IPS DF 4.7 (cell line): Measurements from ENCODE around the gene IFNAR2.
"Not testable (repeated sequence)": the region's sequence is repeated elsewhere in the genome, so short reads cannot be mapped to it uniquely, and the experiment has no call there.

Experiments used
- DNase-seq: peaks from one replicate; pipeline ENCODE4 v3.0.0-alpha.2; 2013; ENCODE audit warnings: low spot score; ENCODE audit errors: extremely low read depth

IFNAR2 gene

DNA sequence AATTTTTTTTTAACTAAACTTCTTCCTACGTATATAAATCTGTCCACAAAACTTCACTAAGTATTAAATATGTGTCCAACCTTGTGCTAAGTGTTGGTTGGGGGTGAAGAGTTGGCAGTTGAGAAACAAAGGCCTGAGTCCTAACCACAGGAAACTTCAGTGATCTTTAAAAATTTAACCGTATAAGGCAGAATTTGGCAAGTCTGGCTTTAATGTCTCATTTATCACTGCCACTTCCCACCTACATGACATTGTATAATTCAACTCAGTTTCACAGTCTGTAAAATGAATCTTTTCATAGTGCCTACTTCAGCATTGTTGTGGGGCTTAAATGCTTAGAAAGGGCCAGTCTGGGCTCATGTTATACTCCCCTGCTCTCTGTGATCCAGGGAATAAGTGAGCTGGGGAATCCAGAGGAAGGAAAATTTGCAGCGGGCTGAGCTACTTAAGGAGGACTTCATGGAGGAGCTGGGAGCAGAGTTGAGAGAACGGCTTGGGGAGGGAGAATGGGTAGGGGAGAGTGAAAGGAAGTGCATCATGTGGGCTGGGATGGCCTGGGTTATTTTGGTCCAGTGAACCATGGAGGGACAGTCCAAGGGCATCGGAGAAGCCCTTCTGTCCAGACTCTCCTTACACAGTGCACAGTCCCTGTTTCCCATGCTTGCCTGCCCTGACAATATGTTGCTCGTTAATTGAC is 14.5 kb downstream of the IFNAR2 start:
- no peak for DNase-seq

DNA sequence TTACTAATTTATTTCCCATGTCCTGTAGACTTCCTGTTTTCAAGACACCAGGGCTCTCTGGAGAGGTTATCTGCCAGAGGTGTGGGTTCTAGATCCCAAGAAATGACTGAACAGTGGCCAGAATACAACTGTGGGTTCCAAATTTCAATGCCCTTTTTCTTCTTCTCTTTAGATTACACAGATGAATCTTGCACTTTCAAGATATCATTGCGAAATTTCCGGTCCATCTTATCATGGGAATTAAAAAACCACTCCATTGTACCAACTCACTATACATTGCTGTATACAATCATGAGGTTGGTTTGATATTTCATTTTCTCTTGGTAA is 15.0 kb downstream of the IFNAR2 start:
- no peak for DNase-seq

DNA sequence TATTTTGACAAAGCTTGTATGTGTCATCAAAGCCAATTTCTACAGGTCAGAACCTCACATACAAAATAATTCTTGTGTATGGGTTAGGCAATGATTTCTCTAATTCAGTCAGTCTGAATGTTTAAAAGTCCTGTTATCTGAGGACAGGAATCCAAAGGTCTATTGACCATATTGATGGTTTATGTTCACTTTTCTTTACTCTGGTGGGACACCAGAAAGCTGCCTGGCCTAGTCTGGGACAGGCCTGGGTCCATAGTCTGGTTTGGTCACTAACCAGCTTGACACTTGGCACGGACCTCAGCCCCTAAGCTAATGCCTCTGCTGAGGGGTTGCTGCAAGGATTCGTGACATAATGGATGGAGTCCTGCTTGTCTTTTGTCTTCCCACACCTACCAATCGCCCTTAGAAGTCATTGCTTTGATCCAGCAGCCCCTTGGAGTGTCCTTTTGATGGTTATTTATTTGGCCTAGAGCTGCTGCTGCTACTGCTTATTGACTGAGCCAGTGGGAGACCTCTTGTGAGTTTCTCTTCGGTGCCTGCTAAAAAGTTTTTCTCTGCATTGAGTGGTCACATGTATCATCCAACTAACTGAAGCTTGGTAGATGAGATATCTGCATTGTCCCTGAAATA is 15.7 kb downstream of the IFNAR2 start:
- DNase-seq, result no peak

DNA sequence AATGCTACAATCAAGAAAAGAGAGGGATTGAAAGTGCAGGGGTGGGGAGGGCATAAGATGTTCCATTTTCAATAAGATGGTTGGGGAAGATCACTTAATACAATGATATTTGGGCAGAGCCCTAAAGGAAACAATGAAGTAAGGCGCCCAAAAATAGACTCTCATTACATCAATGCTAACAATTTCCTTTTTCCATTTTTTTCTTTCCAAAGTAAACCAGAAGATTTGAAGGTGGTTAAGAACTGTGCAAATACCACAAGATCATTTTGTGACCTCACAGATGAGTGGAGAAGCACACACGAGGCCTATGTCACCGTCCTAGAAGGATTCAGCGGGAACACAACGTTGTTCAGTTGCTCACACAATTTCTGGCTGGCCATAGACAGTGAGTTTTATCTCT is 16.8 kb downstream of the IFNAR2 start:
- DNase-seq, result no peak

DNA sequence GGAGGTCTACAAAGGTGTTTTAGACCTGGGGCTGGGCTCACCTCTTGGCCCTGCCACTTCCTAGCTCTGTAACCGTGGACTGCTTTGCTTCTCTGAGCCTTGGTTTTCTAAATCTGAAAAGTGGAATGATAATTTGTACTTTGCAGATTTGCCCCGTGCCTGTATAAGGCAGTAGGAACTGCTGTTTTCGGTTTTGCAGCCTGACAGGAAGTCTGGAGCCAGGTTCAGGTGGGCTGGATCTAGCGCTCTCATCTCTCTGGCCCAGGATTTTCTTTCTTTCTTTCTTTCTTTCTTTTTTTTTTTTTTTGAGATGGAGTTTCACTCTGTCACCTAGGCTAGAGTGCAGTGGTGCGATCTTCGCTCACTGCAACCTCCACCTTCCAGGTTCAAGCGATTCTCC is 17.2 kb downstream of the IFNAR2 start:
- DNase-seq, result no peak

DNA sequence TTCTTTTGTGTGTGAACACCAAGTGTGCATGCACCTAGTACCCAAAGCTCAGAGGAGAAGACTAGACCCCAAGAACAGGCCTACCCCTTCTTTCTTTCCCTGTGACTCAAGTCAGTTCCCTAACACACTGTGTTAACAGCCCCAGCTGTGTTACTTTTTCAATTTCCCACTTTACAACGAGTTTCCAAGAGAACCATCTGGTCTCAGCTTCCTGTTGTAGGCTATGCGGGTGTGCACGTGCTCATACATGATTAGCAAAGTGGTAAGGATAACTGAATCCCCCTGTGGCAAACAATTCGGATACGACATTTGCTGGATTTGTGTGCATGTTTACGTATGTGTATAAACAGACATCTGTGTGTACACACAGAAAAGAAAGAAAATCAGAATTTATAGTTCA is 17.9 kb downstream of the IFNAR2 start:
- no peak for DNase-seq

DNA sequence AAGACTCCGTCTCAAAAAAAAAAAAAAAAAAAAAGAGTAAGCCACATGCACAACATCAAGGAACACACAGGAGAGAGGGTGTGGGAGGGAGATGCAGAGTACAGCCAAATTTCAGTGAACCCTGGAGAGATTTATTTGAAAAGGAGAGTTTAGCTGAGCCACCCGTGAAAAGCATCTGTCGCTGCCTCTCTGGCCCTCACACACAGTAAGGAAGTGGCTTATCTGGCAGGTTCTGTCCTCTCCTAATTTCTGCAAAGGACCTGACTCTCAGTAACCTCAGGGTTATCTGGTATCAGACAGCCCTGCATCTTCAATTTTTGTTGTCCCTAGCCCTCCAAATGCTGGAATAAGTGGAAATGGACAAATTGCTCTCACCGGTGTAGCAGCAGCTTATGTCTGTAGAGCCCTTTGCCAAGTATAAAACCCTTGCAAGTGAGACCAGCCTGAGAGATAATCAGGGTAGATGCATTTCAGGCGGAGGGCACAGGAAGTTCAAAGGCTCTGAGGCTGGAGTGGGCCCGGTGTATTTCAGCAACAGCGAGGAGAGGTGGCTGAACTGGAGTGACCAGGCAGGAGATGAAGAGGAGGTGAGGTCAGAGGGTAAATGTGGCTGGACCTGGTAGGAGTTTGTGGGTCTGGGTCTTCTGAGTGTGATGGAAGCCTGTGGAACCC is 19.7 kb downstream of the IFNAR2 start:
- DNase-seq, result no peak

DNA sequence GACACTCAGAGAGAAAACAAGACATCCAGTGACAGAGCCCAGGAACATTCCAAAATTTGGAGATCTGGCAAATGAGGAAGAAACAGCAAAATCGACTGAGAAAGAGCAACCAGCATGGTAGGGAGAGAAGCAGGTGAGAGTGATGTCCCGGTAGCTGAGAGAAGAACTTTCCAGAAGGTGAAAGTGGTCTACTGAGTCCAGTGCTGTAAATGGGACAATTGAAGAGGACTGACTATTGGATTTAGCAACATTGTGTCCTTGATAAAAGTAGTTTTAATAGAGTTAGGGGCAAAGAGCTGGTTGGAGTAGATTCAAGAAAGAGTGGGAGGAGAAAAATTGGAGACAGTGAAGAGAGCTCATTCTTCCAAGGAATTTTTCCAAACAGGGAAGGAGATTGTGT is 21.4 kb downstream of the IFNAR2 start:
- no peak for DNase-seq

DNA sequence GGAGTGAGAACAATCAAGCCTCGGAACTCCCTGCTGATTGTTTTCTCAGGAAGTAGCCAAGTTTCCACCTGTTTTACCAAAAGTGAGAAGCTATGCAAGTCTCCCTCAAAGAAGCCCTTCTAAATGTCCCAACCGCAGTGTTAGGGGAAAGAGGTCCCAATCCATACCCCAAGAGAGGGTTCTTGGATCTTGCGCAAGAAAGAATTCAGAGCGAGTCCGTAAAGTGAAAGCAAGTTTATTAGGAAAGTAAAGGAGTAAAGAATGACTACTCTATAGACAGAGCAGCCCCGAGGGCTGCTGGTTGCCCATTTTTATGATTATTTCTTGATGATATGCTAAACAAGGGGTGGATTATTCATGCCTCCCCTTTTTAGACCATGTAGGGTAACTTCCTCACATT is 23.6 kb downstream of the IFNAR2 start:
- not testable (repeated sequence) for DNase-seq

DNA sequence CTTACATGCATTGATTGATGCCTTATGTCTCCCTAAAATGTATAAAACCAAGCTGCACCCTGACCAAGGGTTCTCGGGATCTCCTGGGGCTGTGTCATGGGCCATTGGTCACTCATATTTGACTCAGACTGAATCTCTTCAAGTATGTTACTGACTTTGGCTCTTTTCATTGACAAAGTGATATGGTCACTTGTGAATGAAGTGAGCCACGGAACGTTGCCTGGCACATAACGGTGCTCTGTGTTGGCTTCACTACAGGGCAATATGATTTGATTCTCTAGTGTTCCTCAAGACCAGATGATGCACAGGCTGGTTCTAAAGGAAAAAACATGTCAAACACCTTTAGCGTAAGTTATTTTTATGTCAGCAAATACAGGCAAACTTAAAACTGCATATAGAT is 25.0 kb downstream of the IFNAR2 start:
- no peak for DNase-seq

DNA sequence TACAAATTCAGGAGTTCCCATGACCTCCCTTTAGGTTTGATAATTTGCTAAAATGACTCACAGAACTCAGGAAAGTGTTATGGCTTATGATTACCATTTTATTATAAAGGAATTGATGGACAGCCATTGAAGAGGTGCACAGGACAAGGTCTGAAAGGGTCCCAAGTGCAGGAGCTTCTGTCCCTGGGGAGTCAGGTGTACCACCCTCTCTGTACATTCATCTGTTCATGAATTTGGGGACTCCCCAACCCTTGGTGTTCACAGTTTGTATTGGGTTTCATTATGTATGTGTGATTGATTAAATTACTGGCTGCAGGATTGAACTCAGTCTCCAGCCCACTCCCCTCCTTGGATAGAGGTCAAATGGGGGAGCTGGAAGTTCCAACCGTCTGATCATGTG is 25.7 kb downstream of the IFNAR2 start:
- no peak for DNase-seq

DNA sequence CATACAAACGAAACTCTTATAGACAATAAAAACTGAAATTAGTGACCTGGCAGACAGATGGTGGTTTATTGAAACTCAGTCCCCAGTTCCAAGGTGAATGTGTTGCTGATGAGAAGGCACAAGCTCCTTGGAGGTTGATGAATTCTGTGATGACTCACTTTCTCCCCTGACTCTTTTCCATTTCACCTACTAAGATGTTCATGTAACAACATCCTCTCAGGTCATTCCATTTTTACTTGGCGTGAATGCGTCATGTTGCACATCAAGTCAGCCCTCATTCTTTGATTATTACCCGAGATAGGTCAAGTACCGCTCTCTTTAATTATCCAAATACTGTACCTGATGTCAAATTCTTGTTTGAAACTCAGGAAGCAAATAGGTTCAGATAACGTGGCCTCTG is 26.3 kb downstream of the IFNAR2 start:
- DNase-seq, result no peak

DNA sequence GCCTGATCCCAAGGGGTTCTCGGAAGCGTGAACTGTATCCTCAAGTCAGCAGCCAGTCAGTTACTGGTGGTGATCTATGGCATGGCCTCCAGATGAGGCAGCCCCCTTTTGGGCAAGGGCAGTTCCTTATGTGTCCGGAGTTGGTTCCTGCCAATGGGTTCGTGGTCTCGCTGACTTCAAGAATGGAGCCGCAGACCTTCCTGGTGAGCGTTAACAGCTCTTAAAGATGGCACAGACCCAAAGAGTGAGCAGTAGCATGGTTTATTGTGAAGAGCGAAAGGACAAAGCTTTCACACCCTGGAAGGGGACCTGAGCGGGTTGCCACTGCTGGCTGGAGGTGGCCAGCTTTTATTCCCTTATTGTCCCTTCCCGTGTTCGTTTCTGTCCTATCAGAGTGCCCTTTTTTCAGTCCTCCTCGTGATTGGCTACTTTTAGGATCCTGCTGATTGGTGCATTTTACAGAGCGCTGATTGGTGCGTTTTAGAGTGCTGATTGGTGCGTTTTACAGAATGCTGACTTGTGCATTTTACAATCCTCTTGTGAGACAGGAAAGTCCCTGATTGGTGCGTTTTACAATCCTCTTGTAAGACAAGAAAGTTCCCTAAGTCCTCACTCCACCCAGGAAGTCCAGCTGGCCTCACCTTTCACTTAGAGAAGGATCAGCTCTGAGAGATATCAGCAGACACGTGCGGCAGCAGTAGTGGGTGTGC is 27.5 kb downstream of the IFNAR2 start:
- DNase-seq, result no peak

DNA sequence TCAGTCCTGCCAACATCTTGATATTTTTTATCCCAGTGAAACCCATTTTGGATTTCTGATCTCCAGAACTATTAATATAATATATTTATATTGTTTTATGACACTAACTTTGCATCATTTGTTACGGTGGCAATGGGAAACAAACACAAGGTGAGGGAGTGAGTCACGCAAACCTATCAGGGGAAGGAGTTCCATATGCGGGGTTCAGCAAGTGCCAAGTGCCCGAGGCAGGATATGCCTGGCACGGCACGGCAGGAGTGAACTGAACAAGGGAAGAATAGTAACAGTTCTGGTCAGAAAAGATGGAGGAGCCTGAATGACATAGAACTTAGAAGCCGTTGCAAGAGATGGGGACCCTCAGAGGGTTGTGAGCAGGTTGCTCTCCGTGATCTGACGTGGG is 28.7 kb downstream of the IFNAR2 start:
- DNase-seq, result no peak

DNA sequence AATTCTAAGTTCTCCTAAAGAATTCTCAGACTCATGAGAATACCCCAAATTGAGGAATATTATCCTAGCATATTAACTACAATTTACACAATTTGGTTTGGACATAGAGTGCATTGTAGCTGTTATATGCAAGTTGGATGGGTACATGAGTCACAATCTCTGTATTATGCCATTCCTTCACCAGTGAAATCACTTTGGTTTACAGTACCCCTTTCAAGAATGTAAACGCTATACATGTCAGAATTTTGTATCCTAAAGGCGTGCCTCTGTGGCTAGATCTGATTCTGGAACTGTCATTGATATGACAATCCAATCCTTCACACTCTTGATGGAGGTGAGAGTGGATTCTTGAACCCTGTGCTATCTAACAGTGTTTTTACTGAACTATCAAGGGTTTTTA is 29.7 kb downstream of the IFNAR2 start:
- no peak for DNase-seq

DNA sequence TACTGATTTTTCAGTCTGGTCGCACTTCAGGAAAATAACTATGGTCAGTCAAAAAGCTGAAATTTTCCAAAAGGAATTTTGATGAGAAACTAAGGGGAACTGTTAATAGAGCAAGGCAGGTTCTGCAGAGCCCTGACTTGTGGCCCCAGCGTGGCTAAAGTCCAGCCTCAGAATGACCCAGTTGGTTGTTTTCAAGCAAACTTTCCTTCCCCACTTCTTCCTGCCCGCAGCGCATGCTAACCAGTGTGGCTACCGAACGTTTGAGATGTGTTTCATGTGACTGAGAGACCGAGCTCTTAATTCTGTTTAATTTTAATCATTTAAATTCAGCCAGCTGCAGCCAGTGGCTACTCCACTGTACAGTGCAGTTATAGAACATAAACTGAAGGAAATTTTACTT is 30.3 kb downstream of the IFNAR2 start:
- DNase-seq, result no peak

DNA sequence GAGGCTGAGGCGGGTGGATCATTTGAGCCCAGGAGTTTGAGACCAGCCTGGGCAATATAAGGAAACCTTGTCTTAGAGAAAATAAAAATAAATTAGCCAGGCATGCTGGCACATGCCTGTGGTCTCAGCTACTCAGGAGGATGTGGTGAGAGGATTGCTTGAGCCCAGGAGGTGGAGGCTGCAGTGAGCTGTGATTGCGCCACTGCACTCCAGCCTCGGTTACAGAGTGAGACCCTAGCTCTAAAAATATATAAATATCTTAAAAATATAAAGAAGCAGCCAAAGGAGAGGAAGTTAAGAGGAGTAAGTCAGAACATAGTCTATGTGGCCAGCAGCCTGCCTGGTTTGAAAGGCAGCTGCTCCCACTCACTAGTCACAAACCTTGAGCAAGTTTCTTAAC is 31.9 kb downstream of the IFNAR2 start:
- no peak for DNase-seq

DNA sequence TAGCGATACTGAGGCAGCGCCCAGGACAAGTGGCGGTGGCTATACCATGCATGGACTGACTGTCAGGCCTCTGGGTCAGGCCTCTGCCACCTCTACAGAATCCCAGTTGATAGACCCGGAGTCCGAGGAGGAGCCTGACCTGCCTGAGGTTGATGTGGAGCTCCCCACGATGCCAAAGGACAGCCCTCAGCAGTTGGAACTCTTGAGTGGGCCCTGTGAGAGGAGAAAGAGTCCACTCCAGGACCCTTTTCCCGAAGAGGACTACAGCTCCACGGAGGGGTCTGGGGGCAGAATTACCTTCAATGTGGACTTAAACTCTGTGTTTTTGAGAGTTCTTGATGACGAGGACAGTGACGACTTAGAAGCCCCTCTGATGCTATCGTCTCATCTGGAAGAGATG is 33.2 kb downstream of the IFNAR2 start:
- no peak for DNase-seq

DNA sequence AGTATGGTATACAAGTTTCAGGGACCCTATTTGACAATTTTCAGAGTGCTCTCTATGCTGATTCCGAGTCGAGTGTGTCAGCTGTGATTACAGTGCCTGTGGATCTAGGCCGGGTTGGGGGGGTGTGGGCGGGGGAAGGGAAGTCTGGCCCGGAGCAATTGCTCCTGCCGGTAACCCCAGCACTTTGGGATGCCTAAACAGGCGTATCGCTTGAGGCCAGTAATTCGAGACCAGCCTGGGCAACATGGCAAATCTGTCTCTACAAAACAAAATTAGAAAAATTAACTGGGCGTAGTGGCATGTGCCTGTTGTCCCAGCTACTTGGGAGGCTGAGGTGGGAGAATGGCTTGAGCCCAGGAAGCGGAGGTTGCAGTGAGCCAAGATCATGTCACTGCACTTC is 34.8 kb downstream of the IFNAR2 start:
- no peak for DNase-seq

DNA sequence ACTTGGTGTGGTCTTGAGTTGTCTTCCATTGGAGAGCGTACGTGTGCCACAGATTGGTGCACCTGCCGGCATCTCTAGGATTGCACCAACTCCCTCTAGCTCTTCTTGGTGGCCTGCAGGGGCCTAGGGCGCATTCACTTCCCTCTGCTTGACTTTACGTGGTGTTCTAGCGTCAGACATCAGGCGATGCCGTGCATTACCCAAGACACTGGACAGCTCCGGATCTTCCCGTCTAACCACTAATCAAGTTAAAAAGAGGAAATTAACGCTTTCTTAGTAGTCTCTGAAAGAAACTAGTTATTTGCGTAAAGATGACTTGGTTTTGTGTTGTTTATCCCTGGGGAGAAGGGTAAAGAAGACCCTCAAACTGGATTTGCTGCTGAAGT is 35.9 kb downstream of the IFNAR2 start:
- DNase-seq, result no peak

DNA sequence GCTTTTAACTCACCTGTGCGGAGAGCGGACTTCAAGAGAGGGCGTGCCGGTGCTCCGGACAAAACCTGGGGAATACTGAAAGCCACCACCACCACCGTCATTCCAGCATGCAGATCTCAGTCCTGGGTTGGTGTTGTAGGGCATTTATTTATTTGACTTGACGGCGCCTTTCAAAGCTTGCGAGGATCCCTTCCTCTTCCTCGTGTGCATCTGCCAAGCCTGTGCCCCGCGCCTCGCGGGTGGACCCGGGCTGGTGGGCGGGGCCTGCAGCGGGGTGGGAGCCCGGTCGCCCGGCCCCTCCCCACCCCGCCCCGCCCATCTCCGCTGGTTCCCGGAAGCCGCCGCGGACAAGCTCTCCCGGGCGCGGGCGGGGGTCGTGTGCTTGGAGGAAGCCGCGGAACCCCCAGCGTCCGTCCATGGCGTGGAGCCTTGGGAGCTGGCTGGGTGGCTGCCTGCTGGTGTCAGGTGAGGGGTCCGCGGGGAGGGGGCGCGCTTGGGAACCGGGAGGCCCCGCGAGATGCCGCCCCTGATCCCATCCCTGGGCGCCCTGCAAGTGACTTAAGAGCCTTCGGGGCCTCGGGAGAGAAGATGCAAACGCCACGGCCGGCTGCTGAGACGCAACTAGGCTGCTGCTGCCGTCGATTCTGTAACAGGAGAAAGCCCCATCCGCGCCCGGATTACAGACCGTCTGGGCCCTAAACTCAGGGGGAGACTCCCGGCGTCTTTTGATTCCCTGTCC is 36.5 kb downstream of the IFNAR2 start, which contains the start of gene IL10RB:
IL10RB (plus strand) TSS at position 318 of the 739 bp plus-strand sequence; CDS start at position 417, 99 bp downstream.
- no peak for DNase-seq

DNA sequence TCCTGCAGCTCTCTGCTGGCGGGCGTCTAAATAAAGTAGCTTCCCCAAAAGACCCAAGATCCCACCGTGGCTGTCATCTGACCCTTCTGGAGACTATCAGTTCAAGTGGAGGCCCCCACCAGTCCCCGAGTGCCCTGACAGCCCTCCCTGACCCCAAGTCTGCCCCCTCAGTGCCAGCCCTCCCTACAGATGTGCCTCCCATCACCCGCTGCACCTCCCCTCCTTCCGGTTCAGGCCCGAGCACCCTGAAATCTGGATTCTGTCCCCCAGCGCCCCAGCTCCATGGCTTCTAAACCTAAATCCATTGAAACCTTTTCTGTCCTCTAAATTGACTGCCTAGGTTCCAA is 37.0 kb downstream of the IFNAR2 start:
- no peak for DNase-seq
